SK-N-SH treated with all-trans-retinoic acid at 6 μM for 48 hours (cell line): ENCODE data around the gene FAM124A.

Experiments
- ATAC-seq: fragments of 200-7000 bp; cut with Tn5 transposase; 3 replicates; pipeline ENCODE4 v1.9.1; 2020; ENCODE audit warnings: mild to moderate bottlenecking, moderate library complexity
- ARNTL ChIP-seq: fragments of 450-650 bp; formaldehyde crosslinking; IDR thresholded peaks from 2 replicates; pipeline ENCODE4 v1.5.0; 2020; ENCODE audit warnings: low read depth, mild to moderate bottlenecking, moderate library complexity, borderline replicate concordance
- BACH2 ChIP-seq: fragments of 250-450 bp; sonication (Bioruptor Pico); IDR thresholded peaks from 2 replicates; pipeline ENCODE4 v1.9.0; 2021; ENCODE audit warnings: mild to moderate bottlenecking, borderline replicate concordance
- CREB5 ChIP-seq: fragments of 250-450 bp; sonication (Bioruptor Pico); IDR thresholded peaks from 2 replicates; pipeline ENCODE4 v1.5.1; 2020; ENCODE audit warnings: low read depth, mild to moderate bottlenecking, moderate library complexity
- CSDC2 ChIP-seq: fragments of 250-450 bp; sonication (Bioruptor Pico); IDR thresholded peaks from 2 replicates; pipeline ENCODE4 v1.5.0; 2020; ENCODE audit warnings: mild to moderate bottlenecking, moderate library complexity
- CSRNP3 ChIP-seq: fragments of 250-450 bp; sonication (Bioruptor Pico); IDR thresholded peaks from 2 replicates; pipeline ENCODE4 v1.5.1; 2021; ENCODE audit warnings: mild to moderate bottlenecking, moderate library complexity
- ESRRG ChIP-seq: fragments of 250-450 bp; sonication (Bioruptor Pico); IDR thresholded peaks from 2 replicates; pipeline ENCODE4 v1.6.1; 2021; ENCODE audit warnings: mild to moderate bottlenecking
- OSR1 ChIP-seq: fragments of 250-450 bp; sonication (Bioruptor Pico); IDR thresholded peaks from 2 replicates; pipeline ENCODE4 v1.8.0; 2022; ENCODE audit warnings: moderate library complexity, mild to moderate bottlenecking, inconsistent platforms
- POU6F1 ChIP-seq: fragments of 250-450 bp; sonication (Bioruptor Pico); IDR thresholded peaks from 2 replicates; pipeline ENCODE4 v1.8.0; 2021; ENCODE audit warnings: low read depth, mild to moderate bottlenecking, moderate library complexity, borderline replicate concordance
- PPARA ChIP-seq: fragments of 250-450 bp; sonication (Bioruptor Pico); IDR thresholded peaks from 2 replicates; pipeline ENCODE4 v1.5.0; 2020; ENCODE audit warnings: mild to moderate bottlenecking, borderline replicate concordance
- SNAI2 ChIP-seq: fragments of 250-450 bp; sonication (Bioruptor Pico); IDR thresholded peaks from 2 replicates; pipeline ENCODE4 v1.5.0; 2020; ENCODE audit warnings: mild to moderate bottlenecking, moderate library complexity
- TCF4 ChIP-seq: fragments of 250-450 bp; sonication (Bioruptor Pico); IDR thresholded peaks from 2 replicates; pipeline ENCODE4 v1.8.0; 2021; ENCODE audit warnings: mild to moderate bottlenecking, moderate library complexity, borderline replicate concordance
- TOX ChIP-seq: fragments of 250-450 bp; sonication (Bioruptor Pico); IDR thresholded peaks from 2 replicates; pipeline ENCODE4 v1.8.0; 2021; ENCODE audit warnings: mild to moderate bottlenecking, moderate library complexity, borderline replicate concordance
- TSHZ2 ChIP-seq: fragments of 250-450 bp; sonication (Bioruptor Pico); IDR thresholded peaks from 2 replicates; pipeline ENCODE4 v1.5.0; 2020; ENCODE audit warnings: mild to moderate bottlenecking, moderate library complexity
- ZC3H10 ChIP-seq: fragments of 250-450 bp; sonication (Bioruptor Pico); IDR thresholded peaks from 2 replicates; pipeline ENCODE4 v1.5.1; 2021; ENCODE audit warnings: mild to moderate bottlenecking, moderate library complexity
- ZFP3 ChIP-seq: fragments of 250-450 bp; sonication (Bioruptor Pico); IDR thresholded peaks from 2 replicates; pipeline ENCODE4 v1.5.0; 2020; ENCODE audit warnings: mild to moderate bottlenecking, moderate library complexity
- ZFP30 ChIP-seq: fragments of 450-650 bp; formaldehyde crosslinking; IDR thresholded peaks from 2 replicates; pipeline ENCODE4 v1.5.0; 2022; ENCODE audit warnings: mild to moderate bottlenecking, moderate library complexity
- ZNF70 ChIP-seq: fragments of 450-650 bp; formaldehyde crosslinking; IDR thresholded peaks from 2 replicates; pipeline ENCODE4 v1.5.0; 2020; ENCODE audit warnings: mild to moderate bottlenecking, moderate library complexity
- ZNF8 ChIP-seq: fragments of 450-650 bp; formaldehyde crosslinking; IDR thresholded peaks from 2 replicates; pipeline ENCODE4 v1.5.0; 2020; ENCODE audit warnings: mild to moderate bottlenecking, moderate library complexity

FAM124A gene

GRCh38 chr13:51235186-51235585, 13.0 kb downstream of the FAM124A start:
- ATAC-seq = no peak
- TF ChIP-seq CREB5 (no peak), ZNF8 (CRISPR knock-in tag) (no peak), ZFP3 (CRISPR knock-in tag) (no peak), PPARA (no peak), OSR1 (CRISPR knock-in tag) (no peak), POU6F1 (CRISPR knock-in tag) (no peak), SNAI2 (CRISPR knock-in tag) (no peak), CSDC2 (CRISPR knock-in tag) (no peak), TOX (CRISPR knock-in tag) (no peak), ZNF70 (CRISPR knock-in tag) (no peak), TSHZ2 (no peak), ZC3H10 (CRISPR knock-in tag) (no peak), ESRRG (CRISPR knock-in tag) (no peak), ARNTL (no peak), BACH2 (no peak), ZFP30 (CRISPR knock-in tag) (no peak), TCF4 (no peak), CSRNP3 (CRISPR knock-in tag) (no peak)

- no peak for ATAC-seq
- TF ChIP-seq ZNF8 (CRISPR knock-in tag) (no peak), POU6F1 (CRISPR knock-in tag) (no peak), ZC3H10 (CRISPR knock-in tag) (no peak), TSHZ2 (no peak), CSRNP3 (CRISPR knock-in tag) (no peak)
Observed at GRCh38 chr13:51235756-51236490, 13.7 kb downstream of the FAM124A start.
